Activated CD8-positive, alpha-beta memory T cell treated with anti-CD3 and anti-CD28 coated beads, Interleukin-2, amount 50 U/mL, for 48 hours (primary cell): Measurements from ENCODE around the gene GABRP.
"Not testable (repeated sequence)": the region's sequence is repeated elsewhere in the genome, so short reads cannot be mapped to it uniquely, and the experiment has no call there.

ENCODE experiments used
- DNase-seq: peaks from one replicate; pipeline ENCODE4 v3.0.0-alpha.2; 2020

GABRP gene, protein sequence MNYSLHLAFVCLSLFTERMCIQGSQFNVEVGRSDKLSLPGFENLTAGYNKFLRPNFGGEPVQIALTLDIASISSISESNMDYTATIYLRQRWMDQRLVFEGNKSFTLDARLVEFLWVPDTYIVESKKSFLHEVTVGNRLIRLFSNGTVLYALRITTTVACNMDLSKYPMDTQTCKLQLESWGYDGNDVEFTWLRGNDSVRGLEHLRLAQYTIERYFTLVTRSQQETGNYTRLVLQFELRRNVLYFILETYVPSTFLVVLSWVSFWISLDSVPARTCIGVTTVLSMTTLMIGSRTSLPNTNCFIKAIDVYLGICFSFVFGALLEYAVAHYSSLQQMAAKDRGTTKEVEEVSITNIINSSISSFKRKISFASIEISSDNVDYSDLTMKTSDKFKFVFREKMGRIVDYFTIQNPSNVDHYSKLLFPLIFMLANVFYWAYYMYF

DNA sequence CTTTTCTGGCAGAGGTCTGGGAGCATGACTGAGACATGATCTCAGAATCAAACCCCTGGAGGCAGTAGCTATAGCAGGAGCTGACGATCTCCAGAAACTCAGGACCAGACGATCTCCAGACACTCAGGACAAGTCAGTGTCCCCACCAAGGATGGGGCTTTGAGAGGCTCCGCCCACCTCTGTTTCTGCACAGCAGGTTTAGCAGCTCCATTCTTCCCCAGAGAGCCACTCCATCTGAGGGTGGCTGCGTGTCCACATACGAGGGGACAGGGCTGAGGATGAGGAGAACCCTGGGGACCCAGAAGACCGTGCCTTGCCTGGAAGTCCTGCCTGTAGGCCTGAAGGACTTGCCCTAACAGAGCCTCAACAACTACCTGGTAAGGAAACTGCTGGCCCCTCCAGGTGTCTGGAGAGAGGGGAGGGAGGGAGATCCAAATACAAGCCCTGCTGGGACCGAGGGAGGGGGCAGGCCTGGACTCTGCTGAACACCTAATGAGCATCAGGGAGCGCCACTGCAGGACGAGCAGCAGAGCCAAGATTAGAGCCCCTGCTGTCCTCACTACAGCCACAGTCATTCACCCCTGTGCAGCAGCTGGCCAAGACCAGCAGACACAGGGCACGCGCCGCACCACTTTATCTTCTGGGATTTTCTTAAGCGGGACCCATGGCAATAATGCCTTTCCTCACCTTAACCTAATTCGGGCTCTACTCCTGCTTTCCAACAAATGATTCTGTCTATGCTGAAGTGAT lies at the start of gene GABRP:
TSS of gene GABRP (plus strand) at position 228 of the 750 bp plus-strand sequence. CDS start 4,891 bp downstream, outside the sequence.
- DNase-seq = no peak

DNA sequence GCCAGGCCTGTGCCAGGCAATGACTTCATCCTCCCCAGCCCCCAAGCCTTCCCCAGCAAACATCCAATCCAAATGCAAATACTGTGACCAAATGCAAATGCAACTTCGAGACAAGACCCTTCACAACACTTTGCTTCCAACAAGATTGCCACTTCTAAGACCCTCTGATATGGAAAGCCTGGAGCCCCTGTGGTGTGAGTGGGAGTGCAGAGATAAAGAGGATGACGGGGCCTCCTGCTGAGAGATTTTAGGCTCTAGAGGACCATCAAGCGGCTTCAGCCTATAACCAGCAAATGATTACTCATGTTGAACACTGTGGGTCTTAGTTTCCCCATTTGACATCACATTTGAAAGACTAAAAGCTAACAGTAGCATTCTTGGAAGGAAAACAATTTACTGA lies 46.6 kb upstream of the GABRP start:
- DNase-seq = no peak

DNA sequence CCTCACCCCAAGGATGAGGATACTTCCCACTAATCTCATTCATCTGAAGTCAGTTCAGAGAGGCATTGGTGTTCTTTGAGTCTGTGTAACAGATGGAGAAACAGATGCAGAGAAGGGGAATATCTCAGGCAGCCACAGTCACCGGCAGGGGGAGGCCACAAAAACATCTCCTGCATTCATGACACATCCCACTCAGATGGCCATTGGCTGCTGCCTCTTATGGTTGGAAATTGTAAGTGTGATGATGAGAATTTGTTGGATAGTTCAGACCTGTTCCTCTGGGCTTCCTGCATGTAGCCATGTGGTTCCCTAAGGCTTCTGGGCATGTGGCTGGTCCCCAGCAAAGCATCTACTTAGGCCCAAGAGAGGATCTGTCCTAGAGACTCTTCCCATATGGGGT lies 45.9 kb upstream of the GABRP start:
- no peak for DNase-seq

DNA sequence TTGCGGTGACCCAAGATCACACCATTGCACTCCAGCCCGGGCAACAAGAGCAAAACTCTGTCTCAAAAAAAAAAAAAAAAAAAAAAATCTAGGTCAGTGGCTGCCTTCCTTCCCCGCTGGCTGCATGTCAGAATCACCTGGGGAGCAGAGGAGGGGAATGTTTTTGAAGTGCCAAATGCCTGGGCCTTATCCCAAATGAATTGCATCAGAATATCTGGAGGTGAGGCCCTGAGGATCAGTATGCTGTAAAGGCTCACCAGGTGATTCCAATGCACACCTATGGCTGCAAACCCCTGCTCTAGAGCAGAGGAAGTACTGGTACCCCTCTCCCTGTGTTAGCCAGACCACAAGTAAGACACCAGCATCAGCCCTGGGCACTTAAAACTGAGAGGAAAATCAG lies 44.7 kb upstream of the GABRP start:
- no peak for DNase-seq

DNA sequence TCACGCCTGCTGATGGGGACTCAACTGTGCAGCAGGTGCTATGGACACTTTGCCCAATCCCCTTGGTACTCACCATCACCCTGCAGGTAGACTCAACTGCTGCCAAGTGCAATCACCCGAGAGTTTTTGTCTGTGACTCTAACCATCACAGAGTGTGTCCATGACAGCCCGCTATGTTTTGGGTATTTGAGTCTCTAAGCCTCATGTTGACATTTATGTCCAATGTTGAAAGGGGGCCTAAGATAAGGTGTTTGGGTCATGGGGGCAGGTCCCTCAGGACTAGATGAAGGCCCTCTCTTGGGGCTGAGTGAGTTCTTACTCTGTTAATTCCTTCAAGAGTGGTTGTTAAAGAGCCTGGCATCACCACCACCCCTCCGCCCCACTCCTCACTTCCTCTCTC lies 44.1 kb upstream of the GABRP start:
- DNase-seq = no peak

- no peak for DNase-seq
These were observed 42.8 kb upstream of the GABRP start for GRCh38 chr5:170740551-170741205.

DNA sequence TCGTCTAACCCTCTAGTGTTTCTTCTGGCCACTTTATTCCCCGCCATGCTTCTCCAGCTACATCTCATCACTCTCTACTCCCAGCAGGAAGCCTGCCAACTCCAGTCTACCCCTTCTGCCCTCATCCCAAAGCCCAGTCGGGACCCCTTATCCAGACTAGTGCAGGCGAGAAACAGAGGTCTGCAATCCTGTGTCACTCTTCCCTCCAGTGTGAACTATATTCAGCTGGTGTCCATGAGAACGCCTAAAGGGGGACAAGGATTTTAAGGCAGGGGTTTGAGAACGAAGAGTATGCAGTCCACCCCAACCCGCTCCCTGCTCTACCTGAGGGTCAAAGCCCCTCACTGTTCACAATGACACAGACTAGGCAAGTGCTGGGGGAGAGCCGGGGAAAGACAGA lies 41.7 kb upstream of the GABRP start:
- DNase-seq = no peak

GRCh38 chr5:170743876-170744212 lies 39.7 kb upstream of the GABRP start:
- DNase-seq = no peak

DNA sequence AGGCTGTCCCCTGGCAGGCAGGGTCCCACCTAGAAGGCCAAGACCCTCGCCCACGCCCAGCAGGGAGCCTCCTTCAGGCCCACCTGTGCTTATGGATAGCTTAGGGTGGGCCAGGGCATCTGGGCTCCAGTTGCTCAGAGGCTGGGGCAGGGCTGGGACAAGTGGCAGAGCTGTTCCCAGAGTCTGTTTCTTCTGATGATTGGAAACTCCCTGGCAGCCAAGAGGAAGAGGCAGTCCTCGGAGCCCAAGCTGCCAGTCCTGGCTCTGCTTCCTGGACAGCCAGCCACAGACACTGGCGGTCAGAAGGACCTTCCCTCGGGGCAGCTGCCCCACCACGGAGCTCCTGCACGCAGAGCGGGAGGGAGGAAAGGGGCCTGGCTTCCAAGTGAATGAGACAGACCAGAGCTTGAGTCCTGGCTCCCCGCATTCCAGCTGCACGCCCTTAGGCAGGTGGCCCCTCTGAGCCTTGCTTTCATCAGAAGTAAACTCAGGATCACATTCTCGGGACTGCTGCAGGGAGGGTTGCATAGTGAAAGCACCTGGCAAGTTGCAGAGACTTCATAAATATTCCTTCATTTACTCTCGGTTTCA lies 37.9 kb upstream of the GABRP start:
- no peak for DNase-seq

DNA sequence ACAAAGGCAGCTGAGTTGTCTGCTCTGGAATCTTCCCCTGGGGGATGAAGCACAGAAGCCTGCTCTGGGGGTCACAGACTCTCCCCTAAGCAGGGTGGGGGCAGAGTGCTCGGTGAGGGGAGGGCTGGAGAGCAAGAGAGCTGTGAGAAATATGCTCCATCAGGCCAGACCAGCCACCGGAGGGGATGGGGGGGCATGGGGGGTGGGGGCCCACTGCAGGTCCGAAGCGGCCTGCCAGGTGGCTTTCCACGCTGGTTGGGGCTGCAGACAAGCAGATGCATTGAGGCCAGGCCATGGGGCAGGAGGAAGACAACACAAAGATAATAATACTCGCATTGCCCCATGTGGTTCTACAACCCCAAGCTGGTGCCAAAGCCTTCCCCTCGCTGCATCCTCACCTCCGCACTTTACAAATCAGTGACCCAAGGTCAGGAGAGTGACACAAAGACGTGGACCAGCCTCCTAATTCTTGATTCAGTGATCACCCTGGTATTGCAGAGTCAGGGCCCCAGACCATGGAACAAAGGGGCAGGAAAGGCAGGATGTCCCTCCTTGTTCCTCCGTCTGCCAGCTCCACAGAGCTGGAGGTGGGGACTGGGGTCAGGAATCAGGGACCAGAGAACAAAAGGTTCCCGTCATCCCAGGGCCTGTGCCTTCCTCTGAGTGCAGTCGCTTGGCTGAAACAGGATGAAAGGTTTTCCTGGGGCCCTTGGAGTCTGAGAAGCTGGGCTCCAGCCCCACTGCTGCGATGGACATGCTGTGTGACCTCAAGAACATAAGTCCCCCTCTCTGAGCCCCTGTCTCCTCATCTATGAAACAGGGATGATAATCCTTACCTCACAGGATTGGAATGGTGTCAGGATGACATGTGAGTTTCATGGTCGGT lies 37.2 kb upstream of the GABRP start:
- no peak for DNase-seq

GRCh38 chr5:170746961-170747340 lies 36.6 kb upstream of the GABRP start:
- DNase-seq = no peak

- DNase-seq = no peak
These were observed 36.2 kb upstream of the GABRP start for GRCh38 chr5:170747357-170747756.

GRCh38 chr5:170747851-170748250 lies 35.7 kb upstream of the GABRP start:
- DNase-seq = no peak

DNA sequence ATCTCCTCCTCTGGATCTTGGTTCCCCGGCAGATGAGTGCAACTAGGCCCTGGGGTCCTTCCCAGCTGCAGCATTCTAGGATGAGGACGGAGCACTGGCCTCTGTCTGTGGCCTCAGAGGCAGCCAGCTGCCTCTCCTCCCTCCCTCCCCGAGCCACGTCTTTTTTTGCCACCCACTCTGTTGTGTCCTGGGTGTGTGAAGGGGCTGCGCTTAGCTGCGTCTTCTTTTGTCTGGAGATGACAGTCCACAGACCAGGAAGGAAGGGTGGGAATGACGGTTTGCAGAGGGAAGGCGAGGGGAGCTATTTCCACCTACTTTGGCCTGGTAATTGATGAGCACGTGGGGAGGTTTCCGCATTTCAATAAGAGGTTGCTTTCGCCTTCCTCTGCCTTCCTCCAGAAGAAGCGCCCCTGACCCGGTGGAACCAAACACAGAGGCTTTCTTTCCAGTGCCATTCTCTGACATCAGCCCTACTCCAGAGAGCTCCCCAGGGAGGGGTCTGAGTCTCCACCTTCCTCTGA lies 34.5 kb upstream of the GABRP start:
- no peak for DNase-seq

DNA sequence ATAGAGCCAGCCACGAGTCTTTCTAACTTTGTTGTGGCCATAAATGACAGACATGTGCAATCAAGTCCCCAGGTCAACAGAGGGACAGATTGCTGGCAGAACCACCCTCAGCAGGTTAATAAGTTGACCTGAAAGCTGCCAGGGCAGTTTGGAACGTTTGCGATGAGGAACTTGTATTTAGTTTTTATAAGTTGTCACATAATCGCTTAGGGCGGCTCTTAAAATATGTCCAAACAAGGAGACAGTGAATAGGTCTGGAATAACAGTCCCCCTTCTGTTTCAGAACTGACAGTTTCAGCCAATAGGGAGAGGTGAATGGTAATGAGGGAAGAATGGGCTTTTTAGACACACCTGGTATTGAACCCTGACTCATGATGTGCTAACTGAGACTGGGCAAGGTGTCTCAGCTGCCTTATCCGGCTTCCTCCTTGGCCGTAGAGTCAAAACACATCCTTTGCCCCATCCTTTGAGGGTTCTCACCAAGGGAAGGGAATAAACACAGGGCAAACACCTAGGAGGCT lies 33.6 kb upstream of the GABRP start:
- no peak for DNase-seq

GRCh38 chr5:170750791-170751190 lies 32.7 kb upstream of the GABRP start:
- no peak for DNase-seq

- DNase-seq = no peak
These were observed 31.9 kb upstream of the GABRP start for GRCh38 chr5:170751631-170752030.

- no peak for DNase-seq
These were observed 31.0 kb upstream of the GABRP start for GRCh38 chr5:170752257-170753215.

- no peak for DNase-seq
These were observed 30.2 kb upstream of the GABRP start for GRCh38 chr5:170753311-170753710.

DNA sequence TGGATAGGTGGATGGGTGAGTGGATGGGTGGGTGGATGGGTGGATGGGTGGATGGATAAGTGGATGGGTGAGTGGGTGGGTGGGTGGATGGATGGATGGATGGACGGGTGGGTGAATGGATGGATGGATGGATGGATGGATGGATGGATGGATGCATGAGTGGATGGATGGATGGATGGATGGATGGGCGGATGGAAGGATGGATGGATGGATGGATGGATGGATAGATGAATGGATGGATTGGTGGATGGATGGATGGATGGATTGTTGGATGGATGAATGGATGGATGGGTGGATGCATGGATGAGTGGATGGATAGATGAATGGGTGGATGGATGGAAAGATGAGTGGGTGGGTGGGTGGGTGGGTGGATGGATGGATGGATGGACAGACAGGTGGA lies 29.0 kb upstream of the GABRP start:
- not testable (repeated sequence) for DNase-seq
